H9 (cell line): ENCODE results near the gene UNC5B. TPM values are rescaled to one million over a fixed set of nuclear protein-coding genes. Genes with fewer than 3 reads are reported as not detected.

ENCODE experiments used
- DNase-seq: peaks from one replicate; pipeline ENCODE4 v3.0.0-alpha.2; 2017
- H2AFZ ChIP-seq: one replicate; pipeline ENCODE4 v1.6.1; 2013; ENCODE audit warnings: mild to moderate bottlenecking, low read length, control low read depth, moderate library complexity
- H2AK5ac ChIP-seq: 2 replicates; pipeline ENCODE4 v1.6.1; 2013; ENCODE audit warnings: low read length, control low read depth, mixed read lengths; ENCODE audit not compliant: insufficient read length
- H2BK120ac ChIP-seq: one replicate; pipeline ENCODE4 v1.6.1; 2013; ENCODE audit warnings: low read depth, mild to moderate bottlenecking, low read length, control low read depth, inconsistent platforms; ENCODE audit not compliant: poor library complexity, severe bottlenecking
- H2BK12ac ChIP-seq: 2 replicates; pipeline ENCODE4 v1.6.1; 2013; ENCODE audit warnings: low read length, control low read depth, mixed read lengths, low read depth; ENCODE audit not compliant: insufficient read length
- H2BK15ac ChIP-seq: 2 replicates; pipeline ENCODE4 v1.6.1; 2013; ENCODE audit warnings: low read depth, low read length, control low read depth
- H2BK20ac ChIP-seq: one replicate; pipeline ENCODE4 v1.6.1; 2013; ENCODE audit warnings: low read depth, mild to moderate bottlenecking, low read length, control low read depth, inconsistent platforms; ENCODE audit not compliant: poor library complexity, severe bottlenecking
- H2BK5ac ChIP-seq: 2 replicates; pipeline ENCODE4 v1.6.1; 2013; ENCODE audit warnings: low read length, control low read depth, mixed read lengths; ENCODE audit not compliant: insufficient read length
- H3K14ac ChIP-seq: 2 replicates; pipeline ENCODE4 v1.6.1; 2013; ENCODE audit warnings: low read length, control low read depth; ENCODE audit not compliant: insufficient read depth
- H3K18ac ChIP-seq: 2 replicates; pipeline ENCODE4 v1.6.1; 2013; ENCODE audit warnings: low read depth, mild to moderate bottlenecking, mixed read lengths, low read length, control low read depth; ENCODE audit not compliant: insufficient read length
- H3K23ac ChIP-seq: 2 replicates; pipeline ENCODE4 v1.6.1; 2013; ENCODE audit warnings: low read length, control low read depth, mixed read lengths, low read depth; ENCODE audit not compliant: insufficient read length
- H3K23me2 ChIP-seq: 2 replicates; pipeline ENCODE4 v1.6.1; 2013; ENCODE audit warnings: low read depth, mild to moderate bottlenecking, mixed read lengths, low read length, control low read depth; ENCODE audit not compliant: insufficient read length, poor library complexity, severe bottlenecking
- H3K27ac ChIP-seq: 2 replicates; pipeline ENCODE4 v1.5.1; 2013; ENCODE audit warnings: low read length, control low read depth, mixed read lengths, low read depth; ENCODE audit not compliant: insufficient read length
- H3K27me3 ChIP-seq: 2 replicates; pipeline ENCODE4 v1.6.1; 2013; ENCODE audit warnings: low read length, control low read depth, inconsistent platforms; ENCODE audit not compliant: insufficient read depth
- H3K4ac ChIP-seq: 2 replicates; pipeline ENCODE4 v1.6.1; 2013; ENCODE audit warnings: low read depth, mild to moderate bottlenecking, control low read depth, inconsistent platforms, low read length, moderate library complexity
- H3K4me1 ChIP-seq: 2 replicates; pipeline ENCODE4 v1.6.1; 2013; ENCODE audit warnings: low read length, control low read depth, inconsistent platforms; ENCODE audit not compliant: insufficient read depth
- H3K4me2 ChIP-seq: 2 replicates; pipeline ENCODE4 v1.6.1; 2013; ENCODE audit warnings: low read length, control low read depth, mixed read lengths; ENCODE audit not compliant: insufficient read length, insufficient read depth
- H3K56ac ChIP-seq: 2 replicates; pipeline ENCODE4 v1.6.1; 2013; ENCODE audit warnings: low read depth, mild to moderate bottlenecking, mixed read lengths, low read length, control low read depth; ENCODE audit not compliant: insufficient read length
- H3K79me1 ChIP-seq: 2 replicates; pipeline ENCODE4 v1.6.1; 2013; ENCODE audit warnings: low read depth, mild to moderate bottlenecking, moderate library complexity, low read length, control low read depth, inconsistent platforms; ENCODE audit not compliant: insufficient read depth, poor library complexity, severe bottlenecking
- H3K79me2 ChIP-seq: 2 replicates; pipeline ENCODE4 v1.6.1; 2013; ENCODE audit warnings: low read length, control low read depth, inconsistent platforms; ENCODE audit not compliant: insufficient read depth
- H3K9ac ChIP-seq: 2 replicates; pipeline ENCODE4 v1.6.1; 2013; ENCODE audit warnings: low read length, control low read depth, mixed read lengths; ENCODE audit not compliant: insufficient read length; ENCODE audit errors: extremely low read depth
- H3K9me3 ChIP-seq: one replicate; pipeline ENCODE4 v1.6.1; 2013; ENCODE audit warnings: low read depth, low read length, inconsistent platforms; ENCODE audit not compliant: control insufficient read depth
- H3T11ph ChIP-seq: one replicate; pipeline ENCODE4 v1.6.1; 2013; ENCODE audit warnings: mild to moderate bottlenecking, low read length, control low read depth, inconsistent platforms
- H4K20me1 ChIP-seq: one replicate; pipeline ENCODE4 v1.6.1; 2013; ENCODE audit not compliant: control insufficient read depth, insufficient read length, insufficient read depth
- H4K5ac ChIP-seq: 2 replicates; pipeline ENCODE4 v1.6.1; 2013; ENCODE audit warnings: low read depth, mild to moderate bottlenecking, mixed read lengths, low read length, control low read depth; ENCODE audit not compliant: insufficient read length
- H4K8ac ChIP-seq: replicated peaks from 2 replicates; pipeline ENCODE4 v1.6.1; 2013; ENCODE audit warnings: low read length, control low read depth, mixed read lengths, low read depth; ENCODE audit not compliant: insufficient read length
- H4K91ac ChIP-seq: 2 replicates; pipeline ENCODE4 v1.6.1; 2013; ENCODE audit warnings: low read depth, mild to moderate bottlenecking, moderate library complexity, mixed read lengths, low read length, control low read depth; ENCODE audit not compliant: insufficient read length
- H3K27ac Mint-ChIP-seq, 3 experiments: 2 replicates in 2 of 3; 3 replicates in 1 of 3; pipeline ENCODE4 v1.8.0; 2020 to 2021; ENCODE audit warnings: mixed read lengths in 3 of 3, mild to moderate bottlenecking in 1 of 3, moderate library complexity in 1 of 3
- H3K27me3 Mint-ChIP-seq: 2 replicates; pipeline ENCODE4 v1.8.0; 2021; ENCODE audit warnings: low read depth, mild to moderate bottlenecking, moderate library complexity, mixed read lengths
- H3K36me3 Mint-ChIP-seq, 3 experiments: 2 replicates in 2 of 3; 3 replicates in 1 of 3; pipeline ENCODE4 v1.8.0; 2020 to 2021; ENCODE audit warnings: low read depth in 3 of 3, mixed read lengths in 3 of 3; ENCODE audit not compliant: insufficient read depth in 1 of 3
- H3K4me1 Mint-ChIP-seq, 2 experiments: 2 replicates each; pipeline ENCODE4 v1.8.0; 2020; ENCODE audit warnings: mixed read lengths in 2 of 2
- H3K4me3 Mint-ChIP-seq, 2 experiments: 2 replicates in 1 of 2; 3 replicates in 1 of 2; pipeline ENCODE4 v1.8.0; 2020 to 2021; ENCODE audit warnings: mild to moderate bottlenecking in 2 of 2, mixed read lengths in 2 of 2, moderate library complexity in 1 of 2
- H3K9me3 Mint-ChIP-seq, 2 experiments: 2 replicates in 1 of 2; 3 replicates in 1 of 2; pipeline ENCODE4 v1.8.0; 2020; ENCODE audit warnings: mild to moderate bottlenecking in 2 of 2, mixed read lengths in 2 of 2, moderate library complexity in 1 of 2
- CTCF ChIP-seq: fragments of 200-600 bp; sonication (generic); conservative IDR thresholded peaks from 3 replicates; pipeline ENCODE4 v1.8.0; 2021; ENCODE audit warnings: antibody characterized with exemption, mild to moderate bottlenecking
- WGBS: extraction: QIAGEN DNeasy Blood & Tissue Kit; methylation state at CpG from one replicate; pipeline ENCODE4 v1.1.7; 2013; ENCODE audit warnings: missing lambda C conversion rate, low lambda C conversion rate, mixed read lengths; ENCODE audit not compliant: insufficient read length; ENCODE audit errors: extremely low coverage; 5-methylcytosine and 5-hydroxymethylcytosine counted together
- total RNA-seq: library from RNA; stranded (reverse); gene quantifications from 2 replicates; pipeline ENCODE4 v1.2.1, GENCODE V29; 2021

UNC5B gene
- total RNA-seq, 1 experiment from 2014 or later, result 28.4 TPM

- Histone ChIP-seq H2BK15ac (no peak overlapping the region), H3K56ac (no peak overlapping the region), H3K23me2 (no peaks in the 10 kb centered on the region), H3K4ac (no peak overlapping the region), H3K18ac (no peak overlapping the region), H4K5ac (no peak overlapping the region), H3K79me1 (no peaks in the 10 kb centered on the region), H4K8ac (no peak overlapping the region), H4K91ac (no peak overlapping the region), H3K23ac (no peak overlapping the region), H3K79me2 (no peaks in the 10 kb centered on the region), H3K4me2 (no peak overlapping the region), H3K27me3 (no peaks in the 10 kb centered on the region), H2BK120ac (no peak overlapping the region), H2BK20ac (no peak overlapping the region), H4K20me1 (no peaks in the 10 kb centered on the region), H2AFZ (no peak overlapping the region), H3K4me1 (no peaks in the 10 kb centered on the region), H3K27ac (no peak overlapping the region), H2BK12ac (no peak overlapping the region), H3K9me3 (no peaks in the 10 kb centered on the region), H3K9ac (no peak overlapping the region), H2AK5ac (no peak overlapping the region), H3K14ac (no peak overlapping the region), H2BK5ac (no peak overlapping the region), H3T11ph (no peak overlapping the region)
- no CpG with 5 or more reads among the region's 3 CpGs for WGBS
- no peaks in the 10 kb centered on the region for H3K36me3 Mint-ChIP-seq
- H3K4me1 Mint-ChIP-seq, result peaks cover 9 to 12% of the 10 kb centered on the region in 2 experiments
- peaks cover 7% of the 10 kb centered on the region for H3K27me3 Mint-ChIP-seq
- no peak for TF ChIP-seq CTCF
- H3K27ac Mint-ChIP-seq, result no peak overlapping the region
- no peaks in the 10 kb centered on the region for H3K9me3 Mint-ChIP-seq
- no peak overlapping the region for H3K4me3 Mint-ChIP-seq
- DNase-seq, result no peak
These were observed 94.6 kb downstream of the UNC5B start for GRCh38 chr10:71306979-71307378.
